Inflammatory macrophage (primary cell): Measurements from ENCODE around the gene SOD3.

Experiments
- DNase-seq, 2 donors: peaks; one replicate each; pipeline ENCODE4 v3.0.0-alpha.2; 2020 to 2022

Gene SOD3

GRCh38 chr4:24775750-24776149, 19.6 kb upstream of the SOD3 start:
- DNase-seq: no peak

- DNase-seq: peak; percentile 13 to 36
Measured at GRCh38 chr4:24777536-24778463, 17.6 kb upstream of the SOD3 start.

GRCh38 chr4:24778464-24779225, 16.7 kb upstream of the SOD3 start:
- DNase-seq: peak; percentile 40 to 50

GRCh38 chr4:24780936-24781495, 14.4 kb upstream of the SOD3 start:
- no peak for DNase-seq

GRCh38 chr4:24781999-24782745, 13.2 kb upstream of the SOD3 start:
- DNase-seq: no peak

GRCh38 chr4:24783506-24783905, 11.9 kb upstream of the SOD3 start:
- DNase-seq: no peak

GRCh38 chr4:24791043-24791442, 4.3 kb upstream of the SOD3 start:
- no peak for DNase-seq

GRCh38 chr4:24792552-24792951, 2.8 kb upstream of the SOD3 start:
- DNase-seq: peak in 1 of 2 donors; percentile 41

GRCh38 chr4:24793219-24794005, 2.0 kb upstream of the SOD3 start:
- DNase-seq: peak in 1 of 2 donors; percentile 45

GRCh38 chr4:24794051-24794450, 1.3 kb upstream of the SOD3 start:
- DNase-seq: peak; percentile 70 to 80

- no peak for DNase-seq
Measured at GRCh38 chr4:24794480-24794879, 893 bp upstream of the SOD3 start.

- no peak for DNase-seq
Measured at GRCh38 chr4:24795666-24796381, 451 bp downstream of the SOD3 start.

GRCh38 chr4:24796620-24797019, 1.2 kb downstream of the SOD3 start:
- DNase-seq: no peak

- no peak for DNase-seq
Measured at GRCh38 chr4:24798036-24798610, 2.8 kb downstream of the SOD3 start.

GRCh38 chr4:24799196-24799543, 3.8 kb downstream of the SOD3 start:
- DNase-seq: no peak

GRCh38 chr4:24799544-24800324, 4.4 kb downstream of the SOD3 start:
- DNase-seq: no peak

GRCh38 chr4:24800325-24800895, 5.0 kb downstream of the SOD3 start:
- DNase-seq: no peak

GRCh38 chr4:24801136-24801855, 5.9 kb downstream of the SOD3 start:
- DNase-seq: no peak

GRCh38 chr4:24802648-24803047, 7.3 kb downstream of the SOD3 start:
- no peak for DNase-seq
